Stomach (tissue), 4 donors: ENCODE measurements around the gene HES3.

ENCODE experiments used
- POLR2A ChIP-seq, 4 donors: fragments of 450-650 bp; IDR thresholded peaks; one replicate each; pipeline ENCODE4 v1.6.1; 2016; ENCODE audit warnings: antibody characterized with exemption in 4 of 4, control low read depth in 2 of 4, mild to moderate bottlenecking in 1 of 4, moderate library complexity in 1 of 4
- POLR2AphosphoS5 ChIP-seq, 3 donors: sonication (generic); formaldehyde crosslinking; IDR thresholded peaks; one replicate each; pipeline ENCODE4 v1.6.1; 2016; ENCODE audit warnings: antibody characterized with exemption in 3 of 3
- TF ChIP-seq, protein P1 (sequence below), 7 experiments: fragments of 450-650 bp in 4 of 7; fragments of 200-600 bp in 3 of 7; sonication (generic) in 3 of 7; IDR thresholded peaks; one replicate each; pipeline ENCODE4 v1.5.1; 2016 to 2019; ENCODE audit warnings: antibody characterized with exemption in 7 of 7, control low read depth in 2 of 7, mild to moderate bottlenecking in 1 of 7

DNA sequence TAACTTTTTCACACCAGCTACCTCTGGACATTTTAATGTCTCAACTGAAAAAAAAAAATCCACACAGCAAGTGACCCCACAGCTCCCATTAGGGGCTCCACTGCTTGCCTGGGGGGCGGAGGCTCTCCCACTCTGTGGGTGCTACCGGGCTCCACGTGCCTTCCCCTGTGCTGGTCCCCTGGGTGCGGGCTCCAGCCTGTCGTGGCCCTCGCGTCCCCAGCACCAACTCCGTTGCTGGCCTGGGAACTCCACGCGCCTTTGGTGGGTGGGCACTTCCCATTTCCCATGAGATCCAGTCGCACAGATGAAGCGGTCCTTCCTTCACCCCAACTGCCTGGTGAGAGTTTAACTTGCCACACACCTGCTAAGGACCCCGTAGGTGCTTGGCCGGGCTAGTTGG, 44.0 kb downstream of the HES3 start:
- TF ChIP-seq, protein P1, sequence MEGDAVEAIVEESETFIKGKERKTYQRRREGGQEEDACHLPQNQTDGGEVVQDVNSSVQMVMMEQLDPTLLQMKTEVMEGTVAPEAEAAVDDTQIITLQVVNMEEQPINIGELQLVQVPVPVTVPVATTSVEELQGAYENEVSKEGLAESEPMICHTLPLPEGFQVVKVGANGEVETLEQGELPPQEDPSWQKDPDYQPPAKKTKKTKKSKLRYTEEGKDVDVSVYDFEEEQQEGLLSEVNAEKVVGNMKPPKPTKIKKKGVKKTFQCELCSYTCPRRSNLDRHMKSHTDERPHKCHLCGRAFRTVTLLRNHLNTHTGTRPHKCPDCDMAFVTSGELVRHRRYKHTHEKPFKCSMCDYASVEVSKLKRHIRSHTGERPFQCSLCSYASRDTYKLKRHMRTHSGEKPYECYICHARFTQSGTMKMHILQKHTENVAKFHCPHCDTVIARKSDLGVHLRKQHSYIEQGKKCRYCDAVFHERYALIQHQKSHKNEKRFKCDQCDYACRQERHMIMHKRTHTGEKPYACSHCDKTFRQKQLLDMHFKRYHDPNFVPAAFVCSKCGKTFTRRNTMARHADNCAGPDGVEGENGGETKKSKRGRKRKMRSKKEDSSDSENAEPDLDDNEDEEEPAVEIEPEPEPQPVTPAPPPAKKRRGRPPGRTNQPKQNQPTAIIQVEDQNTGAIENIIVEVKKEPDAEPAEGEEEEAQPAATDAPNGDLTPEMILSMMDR (IDR thresholded peaks at IDR 0.05) = no peak
- TF ChIP-seq POLR2AphosphoS5 (IDR thresholded peaks at IDR 0.05) = no peak
- no peak for TF ChIP-seq POLR2A (IDR thresholded peaks at IDR 0.05)
